HepG2 (cell line): Measurements from ENCODE around the gene GIMAP8. TPM values are rescaled to one million over a fixed set of nuclear protein-coding genes. Genes with fewer than 3 reads are reported as not detected.

Experiments
- ATAC-seq: fragments of 200-7000 bp; cut with Tn5 transposase; 3 replicates; pipeline ENCODE4 v1.9.1; 2020; ENCODE audit warnings: mild to moderate bottlenecking, moderate library complexity
- BruUV-seq: library from RNA; stranded (reverse); fragments of 400-500 nt; replicated peaks from 2 replicates; lab custom pipeline; 2021; lab: Mats Ljungman, UMichigan
- CTCF ChIA-PET: fragments of 300-600 bp; formaldehyde crosslinking; extraction: SDS; loops from one replicate; lab custom pipeline; 2021; ENCODE audit warnings: low total read pairs, inconsistent platforms, low intra/inter-chr PET ratio; lab: Yijun Ruan, JAX
- POLR2A ChIA-PET: fragments of 350-600 bp; sonication (Branson Sonifier 250); formaldehyde crosslinking; loops from one replicate; lab custom pipeline; 2020; ENCODE audit warnings: antibody characterized with exemption, inconsistent platforms; lab: Yijun Ruan, JAX
- DNase-seq: peaks from one replicate; pipeline ENCODE4 v3.0.0-alpha.2; 2015; ENCODE audit warnings: low spot score
- FAIRE-seq: peaks from 3 replicates; lab custom pipeline; 2011; peaks lifted over from hg19 to GRCh38; lab: Jason Lieb, UNC
- H2AFZ ChIP-seq: one replicate; pipeline ENCODE4 v1.6.1; 2011; ENCODE audit warnings: low read length, inconsistent platforms
- H3K27ac ChIP-seq: fragments of 300-600 bp; 3 replicates; pipeline ENCODE4 v1.8.0; 2011; ENCODE audit warnings: mixed run types, mild to moderate bottlenecking, mixed read lengths, low read length, inconsistent platforms; ENCODE audit not compliant: insufficient read depth; ENCODE audit errors: extremely low read length
- H3K27me3 ChIP-seq, 2 experiments: fragments of 200-600 bp in 1 of 2; 2 replicates in 1 of 2; 3 replicates in 1 of 2; pipeline versions ENCODE4 v1.6.0 to v1.8.0; 2011; ENCODE audit warnings: low read length in 2 of 2, mild to moderate bottlenecking in 2 of 2, moderate library complexity in 2 of 2, inconsistent platforms in 1 of 2; ENCODE audit not compliant: insufficient read depth in 2 of 2, control insufficient read depth in 1 of 2
- H3K36me3 ChIP-seq, 2 experiments: fragments of 200-600 bp in 1 of 2; replicated peaks in 1 of 2; 2 replicates in 1 of 2; 3 replicates in 1 of 2; pipeline versions ENCODE4 v1.5.1 to v1.8.0; 2011; ENCODE audit warnings: low read length in 2 of 2, inconsistent platforms in 1 of 2; ENCODE audit not compliant: insufficient read depth in 2 of 2, control insufficient read depth in 1 of 2
- H3K4me1 ChIP-seq: 2 replicates; pipeline ENCODE4 v1.5.1; 2012; ENCODE audit warnings: low read length, inconsistent platforms; ENCODE audit not compliant: insufficient read depth
- H3K4me2 ChIP-seq: 2 replicates; pipeline ENCODE4 v1.6.0; 2011; ENCODE audit warnings: low read depth, low read length, inconsistent platforms
- H3K4me3 ChIP-seq, 3 experiments: fragments of 200-600 bp in 1 of 3; sonication (generic), shearing (Covaris generic) in 1 of 3; replicated peaks in 1 of 3; 2 replicates each; pipeline ENCODE4 v1.5.1; 2011 to 2016; ENCODE audit warnings: low read length in 3 of 3, inconsistent platforms in 2 of 3, low read depth in 2 of 3, mild to moderate bottlenecking in 2 of 3, control low read depth in 1 of 3, mixed read lengths in 1 of 3; ENCODE audit not compliant: insufficient read depth in 1 of 3
- H3K79me2 ChIP-seq: one replicate; pipeline ENCODE4 v1.6.1; 2011; ENCODE audit warnings: low read length, inconsistent platforms; ENCODE audit not compliant: insufficient read depth
- H3K9ac ChIP-seq: 2 replicates; pipeline ENCODE4 v1.6.0; 2011; ENCODE audit warnings: mild to moderate bottlenecking, low read depth, low read length, inconsistent platforms; ENCODE audit not compliant: insufficient read depth
- H3K9me3 ChIP-seq: 2 replicates; pipeline ENCODE4 v1.5.1; 2012; ENCODE audit warnings: mild to moderate bottlenecking, low read length
- H4K20me1 ChIP-seq: 2 replicates; pipeline ENCODE4 v1.6.0; 2011; ENCODE audit warnings: inconsistent platforms, mild to moderate bottlenecking, low read length, moderate library complexity; ENCODE audit not compliant: insufficient read depth
- CBFB ChIP-seq: sonication (generic); formaldehyde crosslinking; IDR thresholded peaks from 2 replicates; pipeline ENCODE4 v1.4.0; 2020; ENCODE audit warnings: missing genetic modification reagents
- GLI4 ChIP-seq: sonication (generic); formaldehyde crosslinking; IDR thresholded peaks from 2 replicates; pipeline ENCODE4 v1.5.1; 2020; ENCODE audit warnings: missing genetic modification reagents, mild to moderate bottlenecking, moderate library complexity, borderline replicate concordance
- HNRNPUL1 ChIP-seq: fragments of 200-400 bp; formaldehyde crosslinking; IDR thresholded peaks from 2 replicates; pipeline ENCODE4 v1.6.1; 2017; ENCODE audit warnings: low read depth, mild to moderate bottlenecking, low read length, moderate library complexity
- ISX ChIP-seq: sonication (generic); formaldehyde crosslinking; conservative IDR thresholded peaks from 2 replicates; pipeline ENCODE4 v1.5.0; 2020; ENCODE audit warnings: missing genetic modification reagents
- MIXL1 ChIP-seq: IDR thresholded peaks from 2 replicates; pipeline ENCODE4 v1.6.1; 2016
- POLR2AphosphoS5 ChIP-seq: IDR thresholded peaks from 2 replicates; pipeline ENCODE4 v1.6.1; 2012; ENCODE audit warnings: low read depth, low read length
- RBFOX2 ChIP-seq: fragments of 200-400 bp; formaldehyde crosslinking; IDR thresholded peaks from 2 replicates; pipeline ENCODE4 v1.6.1; 2017; ENCODE audit warnings: low read depth, mild to moderate bottlenecking, low read length
- SCMH1 ChIP-seq: sonication (generic); formaldehyde crosslinking; IDR thresholded peaks from 2 replicates; pipeline ENCODE4 v1.9.0; 2021; ENCODE audit warnings: missing genetic modification reagents, mild to moderate bottlenecking, borderline replicate concordance
- ZNF143 ChIP-seq: sonication (generic); formaldehyde crosslinking; IDR thresholded peaks from 2 replicates; pipeline ENCODE4 v1.4.0; 2020; ENCODE audit warnings: missing genetic modification reagents
- WGBS: methylation state at CpG from one replicate; pipeline ENCODE4 v1.1.6; 2017; ENCODE audit warnings: low lambda C conversion rate; 5-methylcytosine and 5-hydroxymethylcytosine counted together
- in situ Hi-C: cut with HindIII; loops from 2 replicates; pipeline ENCODE4 v1.10.0; 2017; ENCODE audit warnings: low pct_unique_long_range_greater_than_20kb; ENCODE audit not compliant: extremely low pct_ligation_motif_present
- intact Hi-C: fragments of 100-400 bp; cut with micrococcal nuclease; formaldehyde crosslinking; loops from one replicate; pipeline ENCODE4 v1.10.0; 2022; ENCODE audit not compliant: unreplicated experiment
- polyA plus RNA-seq, 8 experiments: library from polyadenylated mRNA; depleted of rRNA in 3 of 8; stranded (reverse) in 7 of 8; unstranded in 1 of 8; fragments of >200 nt; fragmentation: Illumina TruSeq in 4 of 8; extraction: Trizol in 4 of 8; gene quantifications; 2 replicates each; pipeline versions ENCODE4 v1.2.1 to v1.2.3, GENCODE V29; 2011 to 2016; ENCODE audit warnings: low read depth in 4 of 8, missing spikeins in 1 of 8, mixed read lengths in 1 of 8; ENCODE audit not compliant: insufficient read depth in 1 of 8
- total RNA-seq, 5 experiments: library from RNA; depleted of rRNA; stranded (reverse); fragments of >200 nt; fragmentation: Illumina TruSeq; extraction: Trizol; gene quantifications; 2 replicates each; pipeline ENCODE4 v1.2.3, GENCODE V29; 2016; ENCODE audit warnings: low read depth in 1 of 5
- TF ChIP-seq, protein P1 (sequence below): sonication (generic); formaldehyde crosslinking; IDR thresholded peaks from 2 replicates; pipeline ENCODE4 v1.4.0; 2020; ENCODE audit warnings: mild to moderate bottlenecking, missing genetic modification reagents
- TF ChIP-seq, protein P2 (sequence below): sonication (generic); formaldehyde crosslinking; IDR thresholded peaks from 2 replicates; pipeline ENCODE4 v1.5.0; 2020; ENCODE audit warnings: mild to moderate bottlenecking, low read depth, missing genetic modification reagents, borderline replicate concordance

GIMAP8 gene
- total and polyA plus RNA-seq, 2 of the 13 experiments (the other 11 are each of a cell fraction or from before 2014, with no cell fraction given): not detected

DNA sequence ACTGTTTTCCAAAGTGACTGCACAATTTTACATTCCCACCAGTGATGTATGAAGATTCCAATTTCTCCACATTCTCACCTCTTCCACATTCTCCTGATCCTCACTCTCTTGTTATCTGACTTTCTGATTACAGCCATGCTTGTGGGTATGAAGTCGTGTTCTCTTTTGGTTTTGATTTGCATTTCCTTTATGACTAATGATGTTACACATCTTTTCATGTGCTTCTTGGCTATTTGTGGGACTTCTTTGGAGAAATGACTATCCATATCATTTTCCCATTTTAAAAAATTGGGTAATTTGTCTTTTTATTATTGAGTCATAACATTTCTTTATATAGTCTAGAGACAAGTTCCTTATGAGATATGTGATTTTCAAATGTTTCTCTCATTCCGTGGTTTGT, 10.5 kb upstream of the GIMAP8 start:
- TF ChIP-seq, protein P1, sequence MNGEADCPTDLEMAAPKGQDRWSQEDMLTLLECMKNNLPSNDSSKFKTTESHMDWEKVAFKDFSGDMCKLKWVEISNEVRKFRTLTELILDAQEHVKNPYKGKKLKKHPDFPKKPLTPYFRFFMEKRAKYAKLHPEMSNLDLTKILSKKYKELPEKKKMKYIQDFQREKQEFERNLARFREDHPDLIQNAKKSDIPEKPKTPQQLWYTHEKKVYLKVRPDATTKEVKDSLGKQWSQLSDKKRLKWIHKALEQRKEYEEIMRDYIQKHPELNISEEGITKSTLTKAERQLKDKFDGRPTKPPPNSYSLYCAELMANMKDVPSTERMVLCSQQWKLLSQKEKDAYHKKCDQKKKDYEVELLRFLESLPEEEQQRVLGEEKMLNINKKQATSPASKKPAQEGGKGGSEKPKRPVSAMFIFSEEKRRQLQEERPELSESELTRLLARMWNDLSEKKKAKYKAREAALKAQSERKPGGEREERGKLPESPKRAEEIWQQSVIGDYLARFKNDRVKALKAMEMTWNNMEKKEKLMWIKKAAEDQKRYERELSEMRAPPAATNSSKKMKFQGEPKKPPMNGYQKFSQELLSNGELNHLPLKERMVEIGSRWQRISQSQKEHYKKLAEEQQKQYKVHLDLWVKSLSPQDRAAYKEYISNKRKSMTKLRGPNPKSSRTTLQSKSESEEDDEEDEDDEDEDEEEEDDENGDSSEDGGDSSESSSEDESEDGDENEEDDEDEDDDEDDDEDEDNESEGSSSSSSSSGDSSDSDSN (CRISPR knock-in tag): no peak
- no peak for TF ChIP-seq GLI4 (CRISPR knock-in tag)
- no peak for TF ChIP-seq ZNF143
- TF ChIP-seq CBFB (CRISPR knock-in tag): no peak
- TF ChIP-seq POLR2AphosphoS5: no peak
- TF ChIP-seq ISX (CRISPR knock-in tag): no peak
- no peak for TF ChIP-seq HNRNPUL1
- TF ChIP-seq SCMH1 (CRISPR knock-in tag): no peak
- no peak for TF ChIP-seq RBFOX2
- TF ChIP-seq MIXL1: no peak
- TF ChIP-seq, protein P2, sequence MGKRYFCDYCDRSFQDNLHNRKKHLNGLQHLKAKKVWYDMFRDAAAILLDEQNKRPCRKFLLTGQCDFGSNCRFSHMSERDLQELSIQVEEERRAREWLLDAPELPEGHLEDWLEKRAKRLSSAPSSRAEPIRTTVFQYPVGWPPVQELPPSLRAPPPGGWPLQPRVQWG (CRISPR knock-in tag): no peak
- TF ChIP-seq, all 625 proteins: peak for 0
- Histone ChIP-seq H3K4me3 (no peak overlapping the region), H4K20me1 (no peaks in the 10 kb centered on the region), H3K27me3 (peaks cover 1 to 23% of the 10 kb centered on the region in 2 experiments; a peak in 3 of 5 replicates), H3K4me1 (no peaks in the 10 kb centered on the region), H3K4me2 (no peak overlapping the region), H3K36me3 (no peaks in the 10 kb centered on the region), H3K27ac (no peak overlapping the region), H3K9me3 (0 out of 2 replicates have a peak, but pooled peaks cover 4% of the 10 kb centered on the region), H3K9ac (no peak overlapping the region), H2AFZ (no peak overlapping the region), H3K79me2 (no peaks in the 10 kb centered on the region)
- POLR2A ChIA-PET: no interaction called here
- no TSS peak for BruUV-seq
- intact Hi-C loops (no loop called here), in situ Hi-C loops (no loop called here)
- CTCF ChIA-PET: no interaction called here
- no peak for DNase-seq
- WGBS: 3% methylated on average over 2 of the region's 2 CpGs
- no peak for ATAC-seq
- FAIRE-seq: no peak
